HepG2 (cell line): ENCODE measurements around the gene GGTA1. TPM values are rescaled to one million over a fixed set of nuclear protein-coding genes. Genes with fewer than 3 reads are reported as not detected.

ENCODE experiments used
- ETV5 ChIP-seq: IDR thresholded peaks from 2 replicates; pipeline ENCODE4 v1.6.1; 2018; ENCODE audit warnings: missing biosample characterization, missing genetic modification reagents, inconsistent platforms, borderline replicate concordance
- FOSL1 ChIP-seq: sonication (generic); formaldehyde crosslinking; IDR thresholded peaks from 2 replicates; pipeline ENCODE4 v1.9.0; 2021; ENCODE audit warnings: missing genetic modification reagents, borderline replicate concordance
- FOXA3 ChIP-seq: IDR thresholded peaks from 2 replicates; pipeline ENCODE4 v1.6.1; 2016; ENCODE audit warnings: missing genetic modification reagents, missing compliant biosample characterization
- GATAD2A ChIP-seq: IDR thresholded peaks from 2 replicates; pipeline ENCODE4 v1.6.1; 2016
- HDAC2 ChIP-seq: sonication (generic); formaldehyde crosslinking; IDR thresholded peaks from 2 replicates; pipeline ENCODE4 v1.4.0; 2020; ENCODE audit warnings: missing genetic modification reagents
- HMG20A ChIP-seq: IDR thresholded peaks from 2 replicates; pipeline ENCODE4 v1.6.1; 2016; ENCODE audit warnings: borderline replicate concordance
- HMG20B ChIP-seq: conservative IDR thresholded peaks from 2 replicates; pipeline ENCODE4 v1.6.1; 2016; ENCODE audit warnings: missing genetic modification reagents, missing compliant biosample characterization
- JUNB ChIP-seq: sonication (generic); formaldehyde crosslinking; IDR thresholded peaks from 2 replicates; pipeline ENCODE4 v1.8.0; 2022; ENCODE audit warnings: missing genetic modification reagents, mild to moderate bottlenecking, borderline replicate concordance
- JUND ChIP-seq: sonication (generic); formaldehyde crosslinking; IDR thresholded peaks from 2 replicates; pipeline ENCODE4 v1.8.0; 2022; ENCODE audit warnings: mild to moderate bottlenecking, missing genetic modification reagents
- NFIC ChIP-seq: IDR thresholded peaks from 2 replicates; pipeline ENCODE4 v1.6.1; 2012; ENCODE audit warnings: mild to moderate bottlenecking, low read length, inconsistent platforms
- NKX3-1 ChIP-seq: sonication (generic); formaldehyde crosslinking; IDR thresholded peaks from 2 replicates; pipeline ENCODE4 v1.5.0; 2020; ENCODE audit warnings: missing genetic modification reagents
- SCMH1 ChIP-seq: sonication (generic); formaldehyde crosslinking; IDR thresholded peaks from 2 replicates; pipeline ENCODE4 v1.9.0; 2021; ENCODE audit warnings: missing genetic modification reagents, mild to moderate bottlenecking, borderline replicate concordance
- polyA plus RNA-seq, 8 experiments: library from polyadenylated mRNA; depleted of rRNA in 3 of 8; stranded (reverse) in 7 of 8; unstranded in 1 of 8; fragments of >200 nt; fragmentation: Illumina TruSeq in 4 of 8; extraction: Trizol in 4 of 8; gene quantifications; 2 replicates each; pipeline versions ENCODE4 v1.2.1 to v1.2.3, GENCODE V29; 2011 to 2016; ENCODE audit warnings: low read depth in 4 of 8, missing spikeins in 1 of 8, mixed read lengths in 1 of 8; ENCODE audit not compliant: insufficient read depth in 1 of 8
- total RNA-seq, 5 experiments: library from RNA; depleted of rRNA; stranded (reverse); fragments of >200 nt; fragmentation: Illumina TruSeq; extraction: Trizol; gene quantifications; 2 replicates each; pipeline ENCODE4 v1.2.3, GENCODE V29; 2016; ENCODE audit warnings: low read depth in 1 of 5
- TF ChIP-seq, protein P1 (sequence below): sonication (generic); formaldehyde crosslinking; IDR thresholded peaks from 2 replicates; pipeline ENCODE4 v1.4.0; 2020; ENCODE audit warnings: mild to moderate bottlenecking, missing genetic modification reagents, borderline replicate concordance
- TF ChIP-seq, protein P2 (sequence below): IDR thresholded peaks from 2 replicates; pipeline ENCODE4 v1.4.0; 2020; ENCODE audit warnings: mild to moderate bottlenecking, missing genetic modification reagents
- TF ChIP-seq, protein P3 (sequence below): IDR thresholded peaks from 2 replicates; pipeline ENCODE4 v1.6.1; 2016; ENCODE audit warnings: low read depth, missing genetic modification reagents, missing compliant biosample characterization

GGTA1 gene
- total and polyA plus RNA-seq, 2 of the 13 experiments (the other 11 are each of a cell fraction or from before 2014, with no cell fraction given): not detected

DNA sequence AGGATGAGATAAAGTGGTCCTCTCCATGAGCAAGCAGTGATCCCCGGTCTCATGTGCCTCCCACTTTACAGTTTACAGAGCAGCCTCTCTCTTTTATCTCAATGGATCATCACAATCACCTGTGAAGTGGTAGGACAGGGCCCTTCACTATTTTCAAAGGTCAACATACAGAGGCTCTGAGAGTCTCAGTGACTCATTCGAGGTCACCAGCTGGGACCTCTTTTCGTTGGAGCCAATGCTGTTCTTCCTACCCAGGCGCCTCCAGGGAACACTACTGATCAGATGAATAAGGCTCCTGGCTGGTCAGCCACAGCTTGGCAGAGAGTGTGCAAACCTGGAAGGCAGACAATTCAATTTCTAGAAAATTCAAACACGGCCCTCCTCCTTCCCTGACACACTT, 16.6 kb downstream of the GGTA1 start (continued):
- no peak for TF ChIP-seq GATAD2A (CRISPR knock-in tag)
- TF ChIP-seq JUND (CRISPR knock-in tag): peak; percentile 47; the same call in 1 of the 2 replicates
- peak; percentile 75; the same call in 1 of the 2 replicates for TF ChIP-seq FOSL1 (CRISPR knock-in tag)
- TF ChIP-seq ETV5: no peak
- TF ChIP-seq SCMH1: no peak
- TF ChIP-seq, protein P1, sequence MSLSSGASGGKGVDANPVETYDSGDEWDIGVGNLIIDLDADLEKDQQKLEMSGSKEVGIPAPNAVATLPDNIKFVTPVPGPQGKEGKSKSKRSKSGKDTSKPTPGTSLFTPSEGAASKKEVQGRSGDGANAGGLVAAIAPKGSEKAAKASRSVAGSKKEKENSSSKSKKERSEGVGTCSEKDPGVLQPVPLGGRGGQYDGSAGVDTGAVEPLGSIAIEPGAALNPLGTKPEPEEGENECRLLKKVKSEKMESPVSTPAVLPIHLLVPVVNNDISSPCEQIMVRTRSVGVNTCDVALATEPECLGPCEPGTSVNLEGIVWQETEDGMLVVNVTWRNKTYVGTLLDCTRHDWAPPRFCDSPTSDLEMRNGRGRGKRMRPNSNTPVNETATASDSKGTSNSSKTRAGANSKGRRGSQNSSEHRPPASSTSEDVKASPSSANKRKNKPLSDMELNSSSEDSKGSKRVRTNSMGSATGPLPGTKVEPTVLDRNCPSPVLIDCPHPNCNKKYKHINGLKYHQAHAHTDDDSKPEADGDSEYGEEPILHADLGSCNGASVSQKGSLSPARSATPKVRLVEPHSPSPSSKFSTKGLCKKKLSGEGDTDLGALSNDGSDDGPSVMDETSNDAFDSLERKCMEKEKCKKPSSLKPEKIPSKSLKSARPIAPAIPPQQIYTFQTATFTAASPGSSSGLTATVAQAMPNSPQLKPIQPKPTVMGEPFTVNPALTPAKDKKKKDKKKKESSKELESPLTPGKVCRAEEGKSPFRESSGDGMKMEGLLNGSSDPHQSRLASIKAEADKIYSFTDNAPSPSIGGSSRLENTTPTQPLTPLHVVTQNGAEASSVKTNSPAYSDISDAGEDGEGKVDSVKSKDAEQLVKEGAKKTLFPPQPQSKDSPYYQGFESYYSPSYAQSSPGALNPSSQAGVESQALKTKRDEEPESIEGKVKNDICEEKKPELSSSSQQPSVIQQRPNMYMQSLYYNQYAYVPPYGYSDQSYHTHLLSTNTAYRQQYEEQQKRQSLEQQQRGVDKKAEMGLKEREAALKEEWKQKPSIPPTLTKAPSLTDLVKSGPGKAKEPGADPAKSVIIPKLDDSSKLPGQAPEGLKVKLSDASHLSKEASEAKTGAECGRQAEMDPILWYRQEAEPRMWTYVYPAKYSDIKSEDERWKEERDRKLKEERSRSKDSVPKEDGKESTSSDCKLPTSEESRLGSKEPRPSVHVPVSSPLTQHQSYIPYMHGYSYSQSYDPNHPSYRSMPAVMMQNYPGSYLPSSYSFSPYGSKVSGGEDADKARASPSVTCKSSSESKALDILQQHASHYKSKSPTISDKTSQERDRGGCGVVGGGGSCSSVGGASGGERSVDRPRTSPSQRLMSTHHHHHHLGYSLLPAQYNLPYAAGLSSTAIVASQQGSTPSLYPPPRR (CRISPR knock-in tag): peak; percentile 89
- peak; percentile 56; the same call in 1 of the 2 replicates for TF ChIP-seq NKX3-1 (CRISPR knock-in tag)
- TF ChIP-seq HMG20A (CRISPR knock-in tag): peak; percentile 69; the same call in 1 of the 2 replicates
- TF ChIP-seq, protein P2, sequence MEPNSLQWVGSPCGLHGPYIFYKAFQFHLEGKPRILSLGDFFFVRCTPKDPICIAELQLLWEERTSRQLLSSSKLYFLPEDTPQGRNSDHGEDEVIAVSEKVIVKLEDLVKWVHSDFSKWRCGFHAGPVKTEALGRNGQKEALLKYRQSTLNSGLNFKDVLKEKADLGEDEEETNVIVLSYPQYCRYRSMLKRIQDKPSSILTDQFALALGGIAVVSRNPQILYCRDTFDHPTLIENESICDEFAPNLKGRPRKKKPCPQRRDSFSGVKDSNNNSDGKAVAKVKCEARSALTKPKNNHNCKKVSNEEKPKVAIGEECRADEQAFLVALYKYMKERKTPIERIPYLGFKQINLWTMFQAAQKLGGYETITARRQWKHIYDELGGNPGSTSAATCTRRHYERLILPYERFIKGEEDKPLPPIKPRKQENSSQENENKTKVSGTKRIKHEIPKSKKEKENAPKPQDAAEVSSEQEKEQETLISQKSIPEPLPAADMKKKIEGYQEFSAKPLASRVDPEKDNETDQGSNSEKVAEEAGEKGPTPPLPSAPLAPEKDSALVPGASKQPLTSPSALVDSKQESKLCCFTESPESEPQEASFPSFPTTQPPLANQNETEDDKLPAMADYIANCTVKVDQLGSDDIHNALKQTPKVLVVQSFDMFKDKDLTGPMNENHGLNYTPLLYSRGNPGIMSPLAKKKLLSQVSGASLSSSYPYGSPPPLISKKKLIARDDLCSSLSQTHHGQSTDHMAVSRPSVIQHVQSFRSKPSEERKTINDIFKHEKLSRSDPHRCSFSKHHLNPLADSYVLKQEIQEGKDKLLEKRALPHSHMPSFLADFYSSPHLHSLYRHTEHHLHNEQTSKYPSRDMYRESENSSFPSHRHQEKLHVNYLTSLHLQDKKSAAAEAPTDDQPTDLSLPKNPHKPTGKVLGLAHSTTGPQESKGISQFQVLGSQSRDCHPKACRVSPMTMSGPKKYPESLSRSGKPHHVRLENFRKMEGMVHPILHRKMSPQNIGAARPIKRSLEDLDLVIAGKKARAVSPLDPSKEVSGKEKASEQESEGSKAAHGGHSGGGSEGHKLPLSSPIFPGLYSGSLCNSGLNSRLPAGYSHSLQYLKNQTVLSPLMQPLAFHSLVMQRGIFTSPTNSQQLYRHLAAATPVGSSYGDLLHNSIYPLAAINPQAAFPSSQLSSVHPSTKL: peak; percentile 61
- TF ChIP-seq, protein P3, sequence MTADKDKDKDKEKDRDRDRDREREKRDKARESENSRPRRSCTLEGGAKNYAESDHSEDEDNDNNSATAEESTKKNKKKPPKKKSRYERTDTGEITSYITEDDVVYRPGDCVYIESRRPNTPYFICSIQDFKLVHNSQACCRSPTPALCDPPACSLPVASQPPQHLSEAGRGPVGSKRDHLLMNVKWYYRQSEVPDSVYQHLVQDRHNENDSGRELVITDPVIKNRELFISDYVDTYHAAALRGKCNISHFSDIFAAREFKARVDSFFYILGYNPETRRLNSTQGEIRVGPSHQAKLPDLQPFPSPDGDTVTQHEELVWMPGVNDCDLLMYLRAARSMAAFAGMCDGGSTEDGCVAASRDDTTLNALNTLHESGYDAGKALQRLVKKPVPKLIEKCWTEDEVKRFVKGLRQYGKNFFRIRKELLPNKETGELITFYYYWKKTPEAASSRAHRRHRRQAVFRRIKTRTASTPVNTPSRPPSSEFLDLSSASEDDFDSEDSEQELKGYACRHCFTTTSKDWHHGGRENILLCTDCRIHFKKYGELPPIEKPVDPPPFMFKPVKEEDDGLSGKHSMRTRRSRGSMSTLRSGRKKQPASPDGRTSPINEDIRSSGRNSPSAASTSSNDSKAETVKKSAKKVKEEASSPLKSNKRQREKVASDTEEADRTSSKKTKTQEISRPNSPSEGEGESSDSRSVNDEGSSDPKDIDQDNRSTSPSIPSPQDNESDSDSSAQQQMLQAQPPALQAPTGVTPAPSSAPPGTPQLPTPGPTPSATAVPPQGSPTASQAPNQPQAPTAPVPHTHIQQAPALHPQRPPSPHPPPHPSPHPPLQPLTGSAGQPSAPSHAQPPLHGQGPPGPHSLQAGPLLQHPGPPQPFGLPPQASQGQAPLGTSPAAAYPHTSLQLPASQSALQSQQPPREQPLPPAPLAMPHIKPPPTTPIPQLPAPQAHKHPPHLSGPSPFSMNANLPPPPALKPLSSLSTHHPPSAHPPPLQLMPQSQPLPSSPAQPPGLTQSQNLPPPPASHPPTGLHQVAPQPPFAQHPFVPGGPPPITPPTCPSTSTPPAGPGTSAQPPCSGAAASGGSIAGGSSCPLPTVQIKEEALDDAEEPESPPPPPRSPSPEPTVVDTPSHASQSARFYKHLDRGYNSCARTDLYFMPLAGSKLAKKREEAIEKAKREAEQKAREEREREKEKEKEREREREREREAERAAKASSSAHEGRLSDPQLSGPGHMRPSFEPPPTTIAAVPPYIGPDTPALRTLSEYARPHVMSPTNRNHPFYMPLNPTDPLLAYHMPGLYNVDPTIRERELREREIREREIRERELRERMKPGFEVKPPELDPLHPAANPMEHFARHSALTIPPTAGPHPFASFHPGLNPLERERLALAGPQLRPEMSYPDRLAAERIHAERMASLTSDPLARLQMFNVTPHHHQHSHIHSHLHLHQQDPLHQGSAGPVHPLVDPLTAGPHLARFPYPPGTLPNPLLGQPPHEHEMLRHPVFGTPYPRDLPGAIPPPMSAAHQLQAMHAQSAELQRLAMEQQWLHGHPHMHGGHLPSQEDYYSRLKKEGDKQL (CRISPR knock-in tag): peak; percentile 93; the same call in 1 of the 2 replicates
- TF ChIP-seq HDAC2 (CRISPR knock-in tag): 0 out of 2 replicates have a peak, but pooled peaks have one; percentile 20
- peak; percentile 59 for TF ChIP-seq FOXA3 (CRISPR knock-in tag)
- TF ChIP-seq HMG20B (CRISPR knock-in tag): 0 out of 2 replicates have a peak, but pooled peaks have one; percentile 59
- peak; percentile 72 for TF ChIP-seq JUNB (CRISPR knock-in tag)
- peak; percentile 29; the same call in 1 of the 2 replicates for TF ChIP-seq NFIC
